Measurements from ENCODE around the gene NETO2. TPM values are rescaled to one million over a fixed set of nuclear protein-coding genes. Genes with fewer than 3 reads are reported as not detected.

Gene NETO2
- total and polyA plus RNA-seq, 9 of the 15 experiments (the other 6 are each of a cell fraction or from before 2014, with no cell fraction given), result 4.1 to 37.0 (median 22.2) TPM

- no peak overlapping the region for H3K4me2 ChIP-seq (ENCODE audit: insufficient read depth, low read length)
- intact Hi-C loops (cut with micrococcal nuclease) (no loop called here), in situ Hi-C loops (cut with MboI) (no loop called here)
- no peaks in the 10 kb centered on the region; the same call in 1 of the 2 replicates for H3K9me3 ChIP-seq (replicated peaks; ENCODE audit: control insufficient read depth, insufficient read depth, low read depth, low read length)
- no peak overlapping the region for H3K4me3 ChIP-seq
- no peak for TF ChIP-seq RFX7 (CRISPR knock-in tag; IDR thresholded peaks at IDR 0.05)
- no peak for TF ChIP-seq GABPB2 (CRISPR knock-in tag; conservative IDR thresholded peaks at IDR 0.05)
- no peaks in the 10 kb centered on the region for H3K9me1 ChIP-seq (ENCODE audit: control insufficient read depth, insufficient read depth, low read length)
- H3K79me2 ChIP-seq (ENCODE audit: control insufficient read depth, insufficient read depth, low read length), result no peaks in the 10 kb centered on the region
- no peaks in the 10 kb centered on the region for H4K20me1 ChIP-seq (replicated peaks; ENCODE audit: control insufficient read depth, insufficient read depth, low read length)
- no peak overlapping the region for H3K9ac ChIP-seq (ENCODE audit: insufficient read depth in 1 of 2, low read depth in 2 of 2, low read length in 2 of 2)
- BruUV-seq (replicated peaks), result no TSS peak
- H3K27me3 ChIP-seq (ENCODE audit: control insufficient read depth in 2 of 2, insufficient read depth in 2 of 2, low read length in 2 of 2), result peaks cover 39 to 77% of the 10 kb centered on the region in 2 experiments
- CTCF ChIA-PET (ENCODE audit: low intra/inter-chr PET ratio), result no interaction called here
- POLR2A ChIA-PET, result no interaction called here
- H2AFZ ChIP-seq (ENCODE audit: low read depth, low read length), result no peak overlapping the region
- peaks cover 0 to 8% of the 10 kb centered on the region in 2 experiments; a peak in 1 of 5 replicates for H3K4me1 ChIP-seq (replicated peaks in 1 of 2; ENCODE audit: control insufficient read depth in 2 of 2, insufficient read depth in 2 of 2, low read length in 2 of 2)
- no peak overlapping the region for H3K27ac ChIP-seq (ENCODE audit: extremely low read depth, low read depth, low read length)
- DNase-seq (ENCODE audit: extremely low read depth in 1 of 4, low spot score in 3 of 4) (no peak), FAIRE-seq (no peak), ATAC-seq (no peak; the same call in 2 of the 3 replicates)
- WGBS (ENCODE audit: insufficient coverage, low coverage, missing lambda C conversion rate), result 2% methylated on average over 25 of the region's 26 CpGs
- H3K36me3 ChIP-seq (ENCODE audit: control insufficient read depth, insufficient read depth, low read length), result no peaks in the 10 kb centered on the region
These were observed 88.4 kb downstream of the NETO2 start for GRCh38 chr16:47055136-47055885.

GRCh38 chr16:47054306-47054705 lies 89.4 kb downstream of the NETO2 start:
- Histone ChIP-seq H3K9me3 (replicated peaks; ENCODE audit: control insufficient read depth, insufficient read depth, low read depth, low read length) (no peaks in the 10 kb centered on the region; the same call in 1 of the 2 replicates), H3K27me3 (ENCODE audit: control insufficient read depth in 2 of 2, insufficient read depth in 2 of 2, low read length in 2 of 2) (peaks cover 41 to 81% of the 10 kb centered on the region in 2 experiments), H3K4me3 (no peak overlapping the region), H2AFZ (ENCODE audit: low read depth, low read length) (no peak overlapping the region), H3K79me2 (ENCODE audit: control insufficient read depth, insufficient read depth, low read length) (no peaks in the 10 kb centered on the region), H4K20me1 (replicated peaks; ENCODE audit: control insufficient read depth, insufficient read depth, low read length) (no peaks in the 10 kb centered on the region), H3K9me1 (ENCODE audit: control insufficient read depth, insufficient read depth, low read length) (no peaks in the 10 kb centered on the region), H3K36me3 (ENCODE audit: control insufficient read depth, insufficient read depth, low read length) (no peaks in the 10 kb centered on the region), H3K4me1 (replicated peaks in 1 of 2; ENCODE audit: control insufficient read depth in 2 of 2, insufficient read depth in 2 of 2, low read length in 2 of 2) (peaks cover 0 to 8% of the 10 kb centered on the region in 2 experiments; a peak in 1 of 5 replicates), H3K4me2 (ENCODE audit: insufficient read depth, low read length) (no peak overlapping the region), H3K9ac (ENCODE audit: insufficient read depth in 1 of 2, low read depth in 2 of 2, low read length in 2 of 2) (no peak overlapping the region), H3K27ac (ENCODE audit: extremely low read depth, low read depth, low read length) (no peak overlapping the region)
- FAIRE-seq, result no peak
- in situ Hi-C loops (cut with MboI) (no loop called here), intact Hi-C loops (cut with micrococcal nuclease) (no loop called here)
- no TSS peak for BruUV-seq (replicated peaks)
- POLR2A ChIA-PET, result interaction anchor here (0.6 kb wide), 1 partner anchor 1531 kb away, joined by 4 read pairs; no protein-coding TSS in a partner anchor
- no peak for ATAC-seq
- CTCF ChIA-PET (ENCODE audit: low intra/inter-chr PET ratio), result no interaction called here
- TF ChIP-seq CBX3 (IDR thresholded peaks at IDR 0.05; ENCODE audit: borderline replicate concordance in 1 of 2, low read length in 2 of 2) (no peak), BRCA1 (IDR thresholded peaks at IDR 0.05) (no peak), BRCA1 (CRISPR knock-in tag; IDR thresholded peaks at IDR 0.05) (no peak), E2F1 (CRISPR knock-in tag; IDR thresholded peaks at IDR 0.05) (no peak), ZNF778 (CRISPR knock-in tag; IDR thresholded peaks at IDR 0.05) (no peak)
- DNase-seq (ENCODE audit: extremely low read depth in 1 of 4, low spot score in 3 of 4), result no peak
- 2% methylated on average over 7 of the region's 7 CpGs for WGBS (ENCODE audit: insufficient coverage, low coverage, missing lambda C conversion rate)
